Retina (tissue), 1 donor: Measurements from ENCODE around the gene MICU2.
"Not testable (repeated sequence)": the region's sequence is repeated elsewhere in the genome, so short reads cannot be mapped to it uniquely, and the experiment has no call there.

Experiments
- DNase-seq: peaks from one replicate; pipeline ENCODE4 v3.0.0-alpha.2; 2016

MICU2 gene

GRCh38 chr13:21594715-21595545 lies 9.0 kb downstream of the MICU2 start:
- no peak for DNase-seq

GRCh38 chr13:21590665-21591456 lies 13.1 kb downstream of the MICU2 start:
- not testable (repeated sequence) for DNase-seq

GRCh38 chr13:21590231-21590630 lies 13.7 kb downstream of the MICU2 start:
- no peak for DNase-seq

- DNase-seq, result not testable (repeated sequence)
Observed at GRCh38 chr13:21589510-21589909, 14.5 kb downstream of the MICU2 start.

- DNase-seq, result not testable (repeated sequence)
Observed at GRCh38 chr13:21588411-21588810, 15.6 kb downstream of the MICU2 start.

GRCh38 chr13:21584973-21585592 lies 18.9 kb downstream of the MICU2 start:
- DNase-seq, result no peak

- no peak for DNase-seq
Observed at GRCh38 chr13:21583478-21583877, 20.5 kb downstream of the MICU2 start.

GRCh38 chr13:21580736-21581135 lies 23.2 kb downstream of the MICU2 start:
- no peak for DNase-seq

GRCh38 chr13:21579754-21580316 lies 24.1 kb downstream of the MICU2 start:
- no peak for DNase-seq

- DNase-seq, result no peak
Observed at GRCh38 chr13:21578748-21579147, 25.2 kb downstream of the MICU2 start.

- DNase-seq, result no peak
Observed at GRCh38 chr13:21576426-21576825, 27.5 kb downstream of the MICU2 start.

- no peak for DNase-seq
Observed at GRCh38 chr13:21573920-21574712, 29.9 kb downstream of the MICU2 start.

GRCh38 chr13:21569686-21570085 lies 34.3 kb downstream of the MICU2 start:
- DNase-seq, result no peak

GRCh38 chr13:21568854-21569253 lies 35.1 kb downstream of the MICU2 start:
- no peak for DNase-seq

- DNase-seq, result no peak
Observed at GRCh38 chr13:21567714-21568113, 36.3 kb downstream of the MICU2 start.

GRCh38 chr13:21557995-21558394 lies 46.0 kb downstream of the MICU2 start:
- no peak for DNase-seq

GRCh38 chr13:21556051-21556450 lies 47.9 kb downstream of the MICU2 start:
- no peak for DNase-seq

- DNase-seq, result not testable (repeated sequence)
Observed at GRCh38 chr13:21553261-21553660, 50.7 kb downstream of the MICU2 start.

- no peak for DNase-seq
Observed at GRCh38 chr13:21550918-21551317, 53.1 kb downstream of the MICU2 start.

- DNase-seq, result no peak
Observed at GRCh38 chr13:21549633-21550032, 54.3 kb downstream of the MICU2 start.

GRCh38 chr13:21548577-21548976 lies 55.4 kb downstream of the MICU2 start:
- no peak for DNase-seq

- no peak for DNase-seq
Observed at GRCh38 chr13:21546372-21546771, 57.6 kb downstream of the MICU2 start.
